Stimulated activated naive CD4-positive, alpha-beta T cell treated with Interleukin-2 at 50 U/mL for 16 hours (primary cell): Measurements from ENCODE around the gene ZNF219.

Source experiments
- DNase-seq: peaks from one replicate; lab custom pipeline; 2025; lab: John Stamatoyannopoulos, UW

Gene ZNF219

GRCh38 chr14:21098076-21098891 is at the start of gene ZNF219:
Gene ZNF219 (minus strand): TSS chr14:21098655. CDS start chr14:21093591, 5,064 bp downstream.
- DNase-seq = peak; percentile 20

- DNase-seq = no peak
These were observed 47.0 kb upstream of the ZNF219 start for GRCh38 chr14:21145437-21145836.

- no peak for DNase-seq
These were observed 43.9 kb upstream of the ZNF219 start for GRCh38 chr14:21142357-21142756.

- DNase-seq = no peak
These were observed 37.6 kb upstream of the ZNF219 start for GRCh38 chr14:21136024-21136423.

- no peak for DNase-seq
These were observed 35.4 kb upstream of the ZNF219 start for GRCh38 chr14:21133901-21134300.

- no peak for DNase-seq
These were observed 25.0 kb upstream of the ZNF219 start for GRCh38 chr14:21123429-21123828.

- DNase-seq = no peak
These were observed 22.7 kb upstream of the ZNF219 start for GRCh38 chr14:21121122-21121521.

GRCh38 chr14:21120686-21121085 is 22.2 kb upstream of the ZNF219 start:
- DNase-seq = no peak

GRCh38 chr14:21118933-21119332 is 20.5 kb upstream of the ZNF219 start:
- DNase-seq = no peak

GRCh38 chr14:21113369-21113768 is 14.9 kb upstream of the ZNF219 start:
- no peak for DNase-seq

GRCh38 chr14:21112255-21112654 is 13.8 kb upstream of the ZNF219 start:
- no peak for DNase-seq

- DNase-seq = no peak
These were observed 11.1 kb upstream of the ZNF219 start for GRCh38 chr14:21109377-21110138.

- no peak for DNase-seq
These were observed 10.3 kb upstream of the ZNF219 start for GRCh38 chr14:21108791-21109190.

- DNase-seq = no peak
These were observed 8.9 kb upstream of the ZNF219 start for GRCh38 chr14:21107283-21107800.

GRCh38 chr14:21106498-21107282 is 8.2 kb upstream of the ZNF219 start:
- DNase-seq = peak; percentile 71

- no peak for DNase-seq
These were observed 7.7 kb upstream of the ZNF219 start for GRCh38 chr14:21106176-21106497.

GRCh38 chr14:21105095-21105494 is 6.6 kb upstream of the ZNF219 start:
- no peak for DNase-seq

GRCh38 chr14:21104448-21105060 is 6.1 kb upstream of the ZNF219 start:
- DNase-seq = peak; percentile 55

- peak; percentile 94 for DNase-seq
These were observed 5.4 kb upstream of the ZNF219 start for GRCh38 chr14:21103710-21104447.

- no peak for DNase-seq
These were observed 4.9 kb upstream of the ZNF219 start for GRCh38 chr14:21103411-21103709.
